ENCODE data around the gene RPH3AL. TPM values are rescaled to one million over a fixed set of nuclear protein-coding genes. Genes with fewer than 3 reads are reported as not detected.
"Not testable (repeated sequence)": the region's sequence is repeated elsewhere in the genome, so short reads cannot be mapped to it uniquely, and the experiment has no call there.

The RPH3AL gene
- total RNA-seq, 4 donors from 2014 or later, result 24.3 to 90.5 (median 47.2) TPM

DNA sequence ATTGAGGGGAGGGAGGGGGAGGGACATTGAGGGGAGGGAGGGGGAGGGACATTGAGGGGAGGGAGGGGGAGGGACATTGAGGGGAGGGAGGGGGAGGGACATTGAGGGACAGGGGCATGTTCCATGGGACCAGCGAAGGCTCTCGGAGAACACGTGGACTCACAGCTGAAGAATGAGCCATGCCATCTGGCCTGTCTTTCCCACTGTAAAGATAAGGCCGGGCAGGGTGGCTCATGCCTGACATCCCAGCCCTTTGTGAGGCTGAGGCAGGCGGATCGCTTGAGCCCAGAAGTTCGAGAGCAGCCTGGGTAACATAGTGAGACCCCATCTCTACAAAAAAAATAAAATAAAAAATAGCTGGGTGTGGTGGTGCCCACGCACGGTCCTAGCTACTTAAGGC lies 32.5 kb downstream of the RPH3AL start:
- Histone ChIP-seq H3K36me3 (no peaks in the 10 kb centered on the region), H3K4me1 (no peaks in the 10 kb centered on the region), H3K27me3 (no peaks in the 10 kb centered on the region), H3K27ac (no peak overlapping the region), H3K9me3 (no peaks in the 10 kb centered on the region), H3K4me3 (no peak overlapping the region)
- no peak for DNase-seq
- 83 to 90% methylated on average over 2 to 9 of the region's 9 CpGs for WGBS, 2 donors (ENCODE audit: low coverage in 1 of 2)
- TF ChIP-seq EP300 (IDR thresholded peaks at IDR 0.05; ENCODE audit: low read depth) (no peak), POLR2AphosphoS5 (IDR thresholded peaks at IDR 0.05) (no peak), POLR2A (IDR thresholded peaks at IDR 0.05) (no peak)
- TF ChIP-seq, protein P1, sequence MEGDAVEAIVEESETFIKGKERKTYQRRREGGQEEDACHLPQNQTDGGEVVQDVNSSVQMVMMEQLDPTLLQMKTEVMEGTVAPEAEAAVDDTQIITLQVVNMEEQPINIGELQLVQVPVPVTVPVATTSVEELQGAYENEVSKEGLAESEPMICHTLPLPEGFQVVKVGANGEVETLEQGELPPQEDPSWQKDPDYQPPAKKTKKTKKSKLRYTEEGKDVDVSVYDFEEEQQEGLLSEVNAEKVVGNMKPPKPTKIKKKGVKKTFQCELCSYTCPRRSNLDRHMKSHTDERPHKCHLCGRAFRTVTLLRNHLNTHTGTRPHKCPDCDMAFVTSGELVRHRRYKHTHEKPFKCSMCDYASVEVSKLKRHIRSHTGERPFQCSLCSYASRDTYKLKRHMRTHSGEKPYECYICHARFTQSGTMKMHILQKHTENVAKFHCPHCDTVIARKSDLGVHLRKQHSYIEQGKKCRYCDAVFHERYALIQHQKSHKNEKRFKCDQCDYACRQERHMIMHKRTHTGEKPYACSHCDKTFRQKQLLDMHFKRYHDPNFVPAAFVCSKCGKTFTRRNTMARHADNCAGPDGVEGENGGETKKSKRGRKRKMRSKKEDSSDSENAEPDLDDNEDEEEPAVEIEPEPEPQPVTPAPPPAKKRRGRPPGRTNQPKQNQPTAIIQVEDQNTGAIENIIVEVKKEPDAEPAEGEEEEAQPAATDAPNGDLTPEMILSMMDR (IDR thresholded peaks at IDR 0.05), result no peak
- intact Hi-C loops (cut with DNase I; ENCODE audit: low total_unique reads) (no loop called here), in situ Hi-C loops (cut with MboI; ENCODE audit: low pct_ligation_motif_present in 1 of 4, low pct_unique_long_range_greater_than_20kb in 1 of 4, low sequenced_read_pairs in 3 of 4) (no loop called here)

DNA sequence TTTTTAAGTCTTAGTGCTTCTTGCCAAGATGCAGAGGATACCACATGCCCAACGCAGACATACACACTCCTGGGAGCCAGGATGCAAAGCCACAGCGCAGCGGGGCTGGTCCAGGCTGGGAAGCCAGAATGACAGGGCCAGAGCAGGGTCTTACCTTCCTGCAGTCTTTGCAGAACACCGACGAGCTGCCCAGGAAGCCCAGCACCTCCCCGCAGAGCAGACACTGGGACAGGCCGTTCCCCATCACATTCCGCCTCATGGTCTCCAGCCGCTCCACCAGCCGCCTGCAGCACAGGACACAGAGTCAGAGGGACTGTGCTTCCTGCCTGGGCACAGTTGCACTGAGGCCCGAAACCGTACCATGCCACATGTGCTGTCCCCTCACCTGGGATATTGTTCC lies 33.3 kb downstream of the RPH3AL start:
- intact Hi-C loops (cut with DNase I; ENCODE audit: low total_unique reads), result no loop called here
- in situ Hi-C loops (cut with MboI; ENCODE audit: low pct_ligation_motif_present in 1 of 4, low pct_unique_long_range_greater_than_20kb in 1 of 4, low sequenced_read_pairs in 3 of 4), result no loop called here
- 94% methylated on average over 12 of the region's 12 CpGs; no CpG with 5 or more reads in 1 of the 2 donors for WGBS, 2 donors (ENCODE audit: low coverage in 1 of 2)
- Histone ChIP-seq H3K4me1 (no peaks in the 10 kb centered on the region), H3K4me3 (no peak overlapping the region), H3K27me3 (no peaks in the 10 kb centered on the region), H3K27ac (no peak overlapping the region), H3K36me3 (no peaks in the 10 kb centered on the region), H3K9me3 (no peaks in the 10 kb centered on the region)
- no peak for DNase-seq
- no peak for TF ChIP-seq POLR2A (IDR thresholded peaks at IDR 0.05)

DNA sequence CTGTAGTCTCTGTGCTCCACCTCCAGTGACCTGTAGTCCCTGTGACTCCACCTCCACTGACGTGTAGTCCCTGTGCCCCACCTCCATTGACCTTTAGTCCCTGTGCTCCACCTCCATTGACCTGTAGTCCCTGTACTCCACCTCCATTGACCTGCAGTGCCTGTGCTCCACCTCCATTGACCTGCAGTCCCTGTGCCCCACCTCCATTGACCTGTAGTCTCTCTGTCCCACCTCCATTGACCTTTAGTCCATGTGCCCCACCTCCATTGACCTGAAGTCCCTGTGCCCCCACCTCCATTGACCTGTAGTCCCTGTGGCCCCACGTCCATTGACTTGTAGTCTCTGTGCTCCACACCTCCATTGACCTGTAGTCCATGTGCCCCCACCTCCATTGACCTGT lies 35.5 kb downstream of the RPH3AL start:
- H3K4me3 ChIP-seq; DNase-seq; H3K4me1 ChIP-seq; intact Hi-C loops (cut with DNase I; ENCODE audit: low total_unique reads); H3K36me3 ChIP-seq; H3K27me3 ChIP-seq; H3K9me3 ChIP-seq; H3K27ac ChIP-seq; in situ Hi-C loops (cut with MboI; ENCODE audit: low pct_ligation_motif_present in 1 of 4, low pct_unique_long_range_greater_than_20kb in 1 of 4, low sequenced_read_pairs in 3 of 4): not testable (repeated sequence)
- 70 to 82% methylated on average over 1 to 2 of the region's 2 CpGs for WGBS, 2 donors (ENCODE audit: low coverage in 1 of 2)

DNA sequence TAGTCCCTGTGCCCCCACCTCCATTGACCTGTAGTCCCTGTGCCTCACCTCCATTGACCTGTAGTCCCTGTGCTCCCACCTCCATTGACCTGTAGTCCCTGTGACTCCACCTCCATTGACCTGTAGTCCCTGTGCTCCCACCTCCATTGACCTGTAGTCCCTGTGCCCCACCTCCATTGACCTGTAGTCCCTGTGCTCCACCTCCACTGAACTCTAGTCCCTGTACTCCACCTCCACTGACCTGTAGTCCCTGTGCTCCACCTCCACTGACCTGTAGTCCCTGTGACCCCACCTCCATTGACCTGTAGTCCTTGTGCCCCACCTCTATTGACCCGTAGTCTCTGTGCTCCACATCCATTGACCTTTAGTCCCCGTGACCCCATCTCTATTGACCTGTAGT lies 37.2 kb downstream of the RPH3AL start:
- 66 to 68% methylated on average over 2 of the region's 2 CpGs for WGBS, 2 donors (ENCODE audit: low coverage in 1 of 2)
- H3K9me3 ChIP-seq; DNase-seq; in situ Hi-C loops (cut with MboI; ENCODE audit: low pct_ligation_motif_present in 1 of 4, low pct_unique_long_range_greater_than_20kb in 1 of 4, low sequenced_read_pairs in 3 of 4); intact Hi-C loops (cut with DNase I; ENCODE audit: low total_unique reads); H3K4me3 ChIP-seq; H3K4me1 ChIP-seq; H3K27ac ChIP-seq; H3K27me3 ChIP-seq; H3K36me3 ChIP-seq: not testable (repeated sequence)

DNA sequence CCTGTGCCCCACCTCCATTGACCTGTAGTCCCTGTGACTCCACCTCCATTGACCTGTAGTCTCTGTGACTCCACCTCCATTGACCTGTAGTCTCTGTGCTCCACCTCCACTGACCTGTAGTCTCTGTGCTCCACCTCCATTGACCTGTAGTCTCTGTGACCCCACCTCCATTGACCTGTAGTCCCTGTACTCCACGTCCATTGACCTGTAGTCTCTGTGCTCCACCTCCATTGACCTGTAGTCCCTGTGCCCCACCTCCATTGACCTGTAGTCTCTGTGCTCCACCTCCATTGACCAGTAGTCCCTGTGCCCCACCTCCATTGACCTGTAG lies 38.0 kb downstream of the RPH3AL start:
- in situ Hi-C loops (cut with MboI; ENCODE audit: low pct_ligation_motif_present in 1 of 4, low pct_unique_long_range_greater_than_20kb in 1 of 4, low sequenced_read_pairs in 3 of 4); H3K27me3 ChIP-seq; H3K36me3 ChIP-seq; H3K4me3 ChIP-seq; H3K9me3 ChIP-seq; H3K27ac ChIP-seq; H3K4me1 ChIP-seq; intact Hi-C loops (cut with DNase I; ENCODE audit: low total_unique reads); DNase-seq: not testable (repeated sequence)
- WGBS, 2 donors (ENCODE audit: low coverage in 1 of 2), result 90 to 93% methylated on average over 1 of the region's 1 CpG

DNA sequence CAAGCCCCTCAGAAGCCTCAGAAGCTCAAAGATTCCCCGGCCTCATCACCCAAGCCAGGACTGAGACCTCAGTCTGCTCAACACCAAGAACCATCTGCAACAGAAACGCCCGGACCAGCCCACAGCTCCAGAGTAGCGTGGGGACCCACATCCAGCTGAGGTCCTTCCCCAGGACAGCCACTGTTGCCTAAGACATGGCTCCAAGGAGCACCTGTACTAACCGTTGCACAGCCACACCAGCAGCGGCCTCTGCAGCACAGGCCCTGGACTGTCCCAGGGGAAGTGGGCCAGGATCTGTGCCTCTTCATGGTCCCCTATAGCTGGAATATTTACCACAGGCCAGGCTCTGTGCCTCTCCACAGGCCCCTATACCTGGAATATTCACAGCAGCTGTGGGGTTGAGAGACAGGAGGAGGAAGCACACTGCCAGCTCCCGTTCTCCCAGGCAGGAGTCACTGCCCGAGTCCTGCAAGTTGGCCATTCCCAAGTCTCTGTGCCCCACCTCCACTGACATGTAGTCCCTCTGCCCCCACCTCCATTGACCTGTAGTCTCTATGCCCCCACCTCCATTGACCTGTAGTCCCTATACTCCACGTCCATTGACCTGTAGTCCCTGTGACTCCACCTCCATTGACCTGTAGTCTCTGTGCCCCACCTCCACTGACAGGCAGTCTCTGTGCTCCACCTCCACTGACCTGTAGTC lies 38.5 kb downstream of the RPH3AL start:
- H3K27me3 ChIP-seq, result no peaks in the 10 kb centered on the region
- intact Hi-C loops (cut with DNase I; ENCODE audit: low total_unique reads), result no loop called here
- WGBS, 2 donors (ENCODE audit: low coverage in 1 of 2), result 85 to 93% methylated on average over 2 to 9 of the region's 9 CpGs

More for the DNA sequence above, 38.5 kb downstream of the RPH3AL start:
- no peaks in the 10 kb centered on the region for H3K9me3 ChIP-seq
- no peak for DNase-seq
- TF ChIP-seq, protein P1 (IDR thresholded peaks at IDR 0.05), result no peak
- TF ChIP-seq POLR2AphosphoS5 (IDR thresholded peaks at IDR 0.05), result no peak
- TF ChIP-seq POLR2A (IDR thresholded peaks at IDR 0.05), result no peak
- TF ChIP-seq EP300 (IDR thresholded peaks at IDR 0.05; ENCODE audit: low read depth), result no peak
- no peaks in the 10 kb centered on the region for H3K36me3 ChIP-seq
- H3K4me3 ChIP-seq, result no peak overlapping the region
- H3K27ac ChIP-seq, result no peak overlapping the region
- no peaks in the 10 kb centered on the region for H3K4me1 ChIP-seq
- in situ Hi-C loops (cut with MboI; ENCODE audit: low pct_ligation_motif_present in 1 of 4, low pct_unique_long_range_greater_than_20kb in 1 of 4, low sequenced_read_pairs in 3 of 4), result no loop called here

Data from transverse colon (tissue), 4 donors.